Measurements from ENCODE around the gene MEGF9.

GRCh38 chr9:120626512-120626911 is 87.8 kb downstream of the MEGF9 start:
- TF ChIP-seq CTCF (IDR thresholded peaks at IDR 0.05) = no peak
- TF ChIP-seq POLR2A (IDR thresholded peaks at IDR 0.05) = no peak
